Endothelial cell of umbilical vein (primary cell): ENCODE results near the gene MGME1.

Experiments
- CTCF ChIP-seq, 2 donors: IDR thresholded peaks; 1 replicate in 1 of 2; 2 replicates in 1 of 2; pipeline ENCODE4 v1.5.1; 2011; ENCODE audit warnings: low read length in 2 of 2, mild to moderate bottlenecking in 2 of 2, moderate library complexity in 2 of 2, control low read depth in 1 of 2, inconsistent platforms in 1 of 2, low read depth in 1 of 2; ENCODE audit not compliant: insufficient read depth in 1 of 2; ENCODE audit errors: extremely low read depth in 1 of 2
- FOS ChIP-seq: IDR thresholded peaks from 2 replicates; pipeline ENCODE4 v1.6.1; 2011; ENCODE audit warnings: mild to moderate bottlenecking, low read length, moderate library complexity, borderline replicate concordance; ENCODE audit not compliant: insufficient read depth
- JUN ChIP-seq: IDR thresholded peaks from 2 replicates; pipeline ENCODE4 v1.6.1; 2011; ENCODE audit warnings: borderline replicate concordance, low read depth; ENCODE audit not compliant: insufficient read length, insufficient read depth
- MYC ChIP-seq: IDR thresholded peaks from one replicate; pipeline ENCODE4 v1.6.1; 2011; ENCODE audit warnings: mild to moderate bottlenecking, low read depth, low read length

DNA sequence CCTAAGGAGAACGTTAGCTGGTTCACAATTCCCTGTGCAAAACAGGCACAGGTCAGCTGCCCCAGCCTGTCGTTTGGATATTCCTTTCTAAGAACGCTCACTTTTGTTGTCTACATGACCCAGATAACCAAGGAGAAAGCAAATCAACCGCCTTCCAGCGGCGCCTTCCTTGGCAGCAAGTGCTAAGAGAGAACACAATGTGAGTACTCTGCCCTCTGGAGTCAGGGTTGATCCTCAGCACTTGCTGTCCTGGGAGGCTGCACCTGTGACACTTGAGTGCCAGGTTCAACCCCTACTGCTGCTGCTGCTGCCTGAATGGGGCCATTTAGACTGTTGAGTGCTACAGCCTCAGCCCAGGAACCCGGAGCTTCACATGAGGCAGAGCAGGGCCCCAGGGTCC lies 52.1 kb downstream of the MGME1 start:
- TF ChIP-seq FOS (no peak), MYC (no peak), JUN (no peak), CTCF (IDR thresholded peaks at IDR 0.05; ENCODE audit: extremely low read depth in 1 of 2, insufficient read depth in 1 of 2, low read depth in 1 of 2, low read length in 2 of 2) (no peak)
